GM18868 (cell line): Measurements from ENCODE around the gene CCN5.
"Not testable (repeated sequence)": the region's sequence is repeated elsewhere in the genome, so short reads cannot be mapped to it uniquely, and the experiment has no call there.

Source experiments
- ATAC-seq: cut with Tn5 transposase; IDR thresholded peaks from one replicate; pipeline ENCODE4 v1.9.1; 2021; ENCODE audit warnings: mild to moderate bottlenecking, moderate library complexity; ENCODE audit not compliant: unreplicated experiment

CCN5 gene, protein sequence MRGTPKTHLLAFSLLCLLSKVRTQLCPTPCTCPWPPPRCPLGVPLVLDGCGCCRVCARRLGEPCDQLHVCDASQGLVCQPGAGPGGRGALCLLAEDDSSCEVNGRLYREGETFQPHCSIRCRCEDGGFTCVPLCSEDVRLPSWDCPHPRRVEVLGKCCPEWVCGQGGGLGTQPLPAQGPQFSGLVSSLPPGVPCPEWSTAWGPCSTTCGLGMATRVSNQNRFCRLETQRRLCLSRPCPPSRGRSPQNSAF

DNA sequence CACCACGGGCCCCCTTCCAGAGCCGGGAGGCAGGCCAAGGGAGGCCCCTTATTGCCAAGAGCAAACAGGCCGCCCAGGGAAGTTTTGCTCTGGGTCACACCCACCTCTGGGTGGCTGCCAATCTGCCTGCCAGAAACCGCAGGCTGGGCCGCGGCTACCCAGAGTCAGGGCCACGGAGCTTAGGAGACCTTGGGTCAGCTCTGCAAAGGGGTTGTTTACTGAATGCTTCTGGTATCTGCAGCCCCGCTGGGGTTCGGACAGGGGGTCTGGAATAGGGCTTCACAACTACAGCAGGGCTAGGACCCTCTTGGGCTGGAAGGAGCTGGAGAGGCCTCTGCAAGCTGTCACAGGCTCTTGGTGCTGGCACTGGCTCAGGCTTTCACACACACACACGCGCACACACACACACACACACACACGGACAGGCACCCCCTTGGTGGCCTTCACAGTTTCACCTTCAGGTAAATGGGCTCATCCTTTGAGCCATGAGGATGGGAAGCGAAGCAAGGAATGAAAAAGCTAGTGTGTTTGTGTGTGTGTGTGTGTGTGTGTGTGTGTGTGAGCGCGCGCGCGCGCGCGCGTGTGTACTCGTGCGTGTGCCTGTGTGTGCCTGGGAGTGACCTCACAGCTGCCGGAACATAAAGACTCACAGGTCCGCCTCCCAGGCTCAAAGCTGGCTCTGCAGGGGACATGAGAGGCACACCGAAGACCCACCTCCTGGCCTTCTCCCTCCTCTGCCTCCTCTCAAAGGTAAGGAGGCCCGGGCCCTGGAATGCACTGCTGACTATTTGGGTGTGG, at the start of gene CCN5:
Gene CCN5 (plus strand): TSS at position 669 of the 798 bp plus-strand sequence. CDS start 22 bp downstream, at position 691.
- ATAC-seq, result no peak

DNA sequence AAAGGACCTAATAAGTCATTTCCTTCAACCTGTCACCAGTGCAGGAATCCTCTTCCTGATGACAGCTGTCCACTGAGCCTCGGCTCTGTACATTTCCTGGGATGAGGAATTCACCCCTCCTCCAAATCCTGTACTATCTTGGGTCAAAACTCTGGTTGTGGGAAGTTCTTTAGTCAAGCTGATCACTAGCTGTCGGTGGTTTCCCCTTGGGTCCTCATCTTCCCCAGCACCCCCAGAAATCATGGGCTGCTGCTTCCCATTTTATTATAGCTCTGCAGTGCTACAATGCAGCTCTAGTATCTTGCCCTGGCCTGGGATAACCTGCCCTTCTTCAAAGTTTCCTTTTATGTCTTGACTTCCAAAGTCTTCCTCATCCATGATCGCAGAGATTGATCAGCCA, 49.1 kb upstream of the CCN5 start:
- ATAC-seq, result no peak

DNA sequence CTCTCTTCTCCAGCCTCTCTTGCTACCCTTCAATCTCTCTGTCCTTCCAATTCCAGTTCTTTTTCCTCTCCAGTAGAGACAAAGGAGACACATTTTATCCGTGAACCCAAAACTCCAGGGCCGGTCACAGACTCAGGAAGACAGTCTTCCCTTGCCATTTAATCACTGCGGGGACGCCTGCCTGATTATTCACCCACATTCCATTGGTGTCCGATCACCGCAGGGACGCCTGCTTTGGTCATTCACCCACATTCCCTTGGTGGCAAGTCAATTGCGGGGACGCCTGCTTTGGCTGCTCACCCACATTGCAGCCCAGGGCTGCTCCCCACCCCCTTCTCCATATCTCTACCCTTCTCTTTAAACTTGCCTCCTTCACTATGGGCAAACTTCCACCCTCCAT, 44.3 kb upstream of the CCN5 start:
- ATAC-seq, result not testable (repeated sequence)

DNA sequence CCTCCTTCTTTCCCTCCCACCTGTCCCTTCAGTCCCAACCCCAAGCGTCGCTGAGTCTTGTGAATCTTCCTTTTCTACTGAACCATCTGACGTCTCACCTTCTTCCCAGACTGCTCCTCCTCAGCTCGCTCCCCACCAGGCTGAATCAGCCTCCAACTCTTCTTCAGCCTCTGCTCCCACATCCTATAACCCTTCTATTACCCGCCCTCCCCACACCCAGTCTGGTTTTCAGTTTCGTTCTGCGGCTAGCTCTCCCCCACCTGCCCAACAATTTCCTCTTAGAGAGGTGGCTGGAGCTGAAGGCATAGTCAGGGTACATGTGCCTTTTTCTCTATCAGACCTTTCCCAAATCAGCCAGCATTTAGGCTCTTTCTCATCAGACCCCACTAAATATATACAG, 43.6 kb upstream of the CCN5 start:
- not testable (repeated sequence) for ATAC-seq

DNA sequence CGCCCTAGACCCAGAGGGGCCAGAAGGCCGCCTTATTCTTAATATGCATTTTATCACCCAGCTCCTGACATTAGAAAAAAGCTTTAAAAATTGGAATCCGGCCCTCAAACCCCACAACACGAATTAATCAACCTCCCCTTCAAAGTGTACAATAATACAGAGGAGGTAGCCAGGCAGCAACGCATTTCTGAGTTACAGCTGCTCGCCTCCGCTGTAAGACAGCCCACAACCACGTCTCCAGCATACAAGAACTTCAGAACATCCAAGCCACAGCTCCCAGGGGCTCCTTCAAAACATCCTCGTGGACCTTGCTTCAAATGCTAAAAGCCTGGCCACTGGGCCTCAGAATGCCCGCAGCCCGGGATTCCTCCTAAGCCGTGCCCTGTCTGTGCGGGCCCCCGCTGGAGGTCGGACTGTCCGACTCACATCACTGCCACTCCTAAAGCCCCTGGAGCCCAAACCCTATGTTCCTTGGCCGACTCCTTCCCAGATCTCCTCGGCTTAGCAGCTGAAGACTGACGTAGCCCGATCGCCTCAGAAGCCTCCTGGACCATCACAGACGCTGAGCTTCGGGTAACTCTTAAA, 42.8 kb upstream of the CCN5 start:
- not testable (repeated sequence) for ATAC-seq

DNA sequence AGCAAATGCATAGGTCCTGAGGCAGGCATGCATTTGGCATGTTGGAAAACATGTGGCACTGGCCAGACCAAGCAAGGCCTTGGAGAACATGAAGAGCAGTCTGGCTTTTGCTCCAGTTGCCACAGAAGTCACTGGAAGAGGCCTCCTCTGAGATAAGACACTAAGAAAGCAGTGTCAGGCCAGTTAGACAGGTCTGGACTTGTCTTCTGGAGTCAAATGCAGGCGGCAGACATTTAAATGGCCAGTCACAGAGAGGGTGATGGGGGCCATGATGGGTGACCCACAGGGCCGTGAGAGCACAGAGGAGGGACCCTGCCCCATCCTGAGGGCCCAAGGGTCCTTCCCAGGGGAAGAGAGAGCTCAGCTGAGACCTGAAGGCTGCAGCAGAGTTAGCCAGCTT, 36.9 kb upstream of the CCN5 start:
- no peak for ATAC-seq

DNA sequence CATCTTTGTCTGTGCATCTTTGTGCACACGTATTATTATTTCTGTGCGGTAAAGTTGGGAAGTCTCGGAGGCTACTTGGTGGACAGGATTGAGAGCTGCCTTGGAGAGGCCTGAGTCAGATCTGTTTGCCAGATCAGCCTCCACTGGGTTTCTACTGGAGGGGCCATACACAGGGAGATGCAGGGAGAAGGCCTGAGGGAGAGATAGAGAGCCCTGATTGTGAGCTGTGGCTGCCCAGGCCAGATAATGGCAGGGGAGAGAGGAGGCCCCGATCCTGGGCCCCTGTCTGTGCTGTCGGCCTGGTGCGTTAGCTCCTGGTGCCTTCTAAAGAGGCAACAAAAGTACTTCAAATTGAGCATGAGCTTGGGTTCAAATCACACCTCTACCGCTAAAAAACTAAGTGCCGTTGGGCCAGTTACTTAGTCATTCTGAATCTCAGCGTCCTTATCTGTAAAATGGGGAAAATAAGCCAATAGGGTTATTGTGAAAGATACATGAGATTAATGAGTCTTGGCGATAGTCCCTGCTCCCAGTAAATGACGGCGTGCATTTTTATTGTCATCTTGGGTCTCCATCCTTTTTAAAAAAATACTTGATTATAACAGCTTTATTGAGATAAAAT, 36.1 kb upstream of the CCN5 start:
- ATAC-seq, result no peak

DNA sequence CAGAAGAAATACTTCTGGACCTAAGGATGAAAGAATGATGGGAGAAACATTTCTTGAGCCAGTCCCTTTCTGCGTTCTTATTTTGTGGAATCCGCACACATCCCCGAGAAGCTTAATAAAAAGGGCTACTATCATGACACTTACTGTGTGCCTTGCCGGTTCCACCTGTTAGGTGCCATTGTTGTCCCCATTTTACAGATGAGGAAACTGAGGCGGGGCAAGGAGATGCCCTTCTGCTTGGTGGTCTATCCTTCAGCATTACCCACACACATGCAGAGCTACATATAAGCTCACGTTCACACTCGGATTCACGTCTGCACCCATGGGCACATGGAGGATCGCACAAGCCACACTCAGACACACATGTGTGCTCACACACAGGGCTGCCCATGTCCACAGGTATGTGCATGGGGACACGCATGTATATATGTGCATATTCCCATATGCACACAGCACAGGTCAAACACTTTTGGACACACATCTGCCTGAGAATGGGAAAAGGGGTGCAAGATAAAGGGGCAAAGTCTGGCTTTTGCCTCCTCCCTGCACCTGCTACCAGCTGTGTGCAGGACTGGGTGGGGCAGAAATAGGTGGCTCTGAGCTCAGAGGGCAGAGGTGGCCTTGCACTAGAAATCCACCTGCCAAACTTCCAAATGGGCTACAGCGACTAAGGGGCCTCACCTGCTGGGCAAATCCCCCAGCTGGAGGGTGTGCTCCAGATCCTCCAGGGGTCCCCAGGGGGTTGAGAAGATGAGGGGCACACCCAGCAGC, 33.2 kb upstream of the CCN5 start:
- ATAC-seq, result no peak

DNA sequence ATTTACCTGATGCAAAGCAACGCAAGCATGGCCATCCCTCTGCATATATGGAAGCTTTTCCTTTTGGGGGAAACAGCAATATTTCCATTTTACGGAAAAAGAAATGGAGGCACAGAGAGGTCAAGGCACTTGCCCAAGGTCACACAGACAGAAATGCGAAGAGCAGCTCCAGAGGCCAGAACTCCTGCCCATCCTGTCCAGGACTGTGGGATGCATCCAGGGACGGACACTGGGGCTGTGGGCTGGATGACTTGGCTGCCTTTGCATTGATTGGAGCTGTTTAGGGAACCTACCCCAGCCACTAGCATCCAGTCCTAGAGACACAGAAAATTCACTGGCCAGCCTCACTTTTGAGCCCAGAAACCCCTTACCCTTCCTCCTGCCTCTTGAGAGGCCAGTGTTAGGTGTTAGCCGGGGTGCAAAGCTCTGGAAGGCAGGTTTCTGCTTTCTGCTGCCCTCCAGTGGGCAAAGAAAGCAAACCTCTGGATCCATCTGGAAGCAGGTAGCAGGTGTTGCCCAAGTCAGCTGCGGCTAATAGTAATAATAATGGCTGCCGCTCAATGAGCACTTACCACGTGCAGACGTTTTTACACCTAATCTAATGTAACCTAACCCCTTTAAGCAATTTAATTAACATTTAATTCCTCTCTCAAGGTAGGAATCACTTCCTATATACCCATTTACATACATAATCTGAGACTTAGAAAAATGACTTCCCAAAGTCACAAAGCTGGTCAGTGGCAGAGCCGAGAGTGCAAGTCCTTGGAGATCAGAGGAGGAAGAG, 31.7 kb upstream of the CCN5 start:
- ATAC-seq, result peak; percentile 57

DNA sequence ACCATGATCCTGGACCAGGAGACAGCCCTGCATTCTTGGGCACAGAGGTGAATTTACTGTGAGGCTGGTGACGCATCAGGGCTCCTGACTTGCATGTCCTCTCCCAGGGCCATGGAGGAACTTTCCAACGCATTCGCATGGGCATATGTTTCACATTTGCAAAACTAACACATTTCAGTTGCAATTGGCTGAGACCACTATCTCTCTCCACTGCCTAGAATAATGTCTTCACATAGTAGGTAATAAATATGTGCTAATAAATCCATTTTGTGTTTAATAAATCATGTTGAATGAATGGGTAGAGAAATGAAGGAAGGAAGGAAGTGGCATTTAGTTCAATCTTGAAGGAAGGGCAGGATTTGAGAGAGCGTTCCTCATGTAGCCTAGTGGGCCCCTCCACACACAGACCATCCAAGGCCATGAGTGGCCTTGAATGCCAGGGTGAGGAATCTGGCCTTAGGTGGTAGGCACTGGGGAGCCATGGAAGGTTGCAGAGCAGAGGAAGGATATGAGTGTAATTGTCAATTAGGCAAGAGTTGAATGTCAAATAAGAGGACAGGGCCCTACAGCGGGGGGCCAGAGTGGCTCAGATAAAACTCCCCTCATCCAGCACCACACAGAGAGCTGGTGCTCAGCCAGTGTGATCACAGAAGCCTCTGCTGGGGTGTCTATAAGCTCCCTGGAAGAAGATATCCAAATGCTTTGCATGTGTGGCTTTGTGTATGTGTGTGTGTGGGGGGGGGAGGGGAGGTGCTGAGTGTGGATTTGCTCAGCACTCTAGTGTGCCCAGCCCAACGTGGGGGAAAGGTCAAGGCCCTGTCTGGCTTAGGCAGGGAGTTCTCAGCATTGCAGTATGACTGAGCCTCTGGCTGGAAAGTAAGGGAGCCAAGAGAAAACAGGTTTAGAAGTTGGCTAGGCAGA, 30.9 kb upstream of the CCN5 start:
- ATAC-seq, result no peak

DNA sequence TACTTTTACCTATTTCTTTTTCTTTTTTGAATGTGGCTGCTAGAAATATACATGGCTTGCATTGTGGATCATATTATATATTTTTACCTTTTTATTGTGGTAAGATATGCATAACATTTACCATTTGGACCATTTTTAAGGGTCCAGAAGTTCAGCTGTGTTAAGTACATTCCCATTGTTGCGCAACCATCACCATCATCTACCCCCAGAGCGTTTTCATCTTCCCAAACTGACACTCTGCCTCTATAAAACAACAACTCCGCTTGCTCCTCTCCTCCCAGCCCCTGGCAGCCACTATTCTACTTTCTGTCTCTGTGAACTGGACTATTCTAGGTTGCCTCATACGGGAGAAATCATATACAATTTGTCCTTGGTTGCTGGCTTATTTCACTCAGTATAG, 28.2 kb upstream of the CCN5 start:
- no peak for ATAC-seq

DNA sequence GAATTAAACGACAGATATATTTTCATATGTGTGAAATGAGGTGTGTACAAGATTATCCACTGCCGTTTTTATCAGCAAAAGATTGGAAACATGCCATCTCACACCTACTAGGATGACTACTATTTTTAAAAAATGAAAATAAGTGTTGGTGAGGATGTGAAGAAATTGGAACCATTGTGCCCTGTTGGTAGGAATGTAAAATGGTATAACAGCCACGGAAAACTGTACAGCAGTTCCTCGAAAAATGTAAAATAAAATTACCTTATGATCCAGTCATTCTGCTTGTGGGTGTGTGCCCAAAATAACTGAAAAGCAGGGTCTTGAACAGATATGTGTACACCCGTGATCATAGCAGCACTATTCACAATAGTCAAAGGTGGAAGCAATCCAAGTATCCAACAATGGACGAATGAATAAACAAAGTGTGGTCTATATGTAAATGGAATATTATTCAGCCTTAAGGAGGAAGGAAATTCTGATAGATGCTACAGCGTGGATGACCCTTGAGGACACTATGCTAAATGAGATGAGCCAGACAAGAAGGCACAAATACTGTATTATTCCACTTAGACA, 27.0 kb upstream of the CCN5 start:
- ATAC-seq, result no peak

DNA sequence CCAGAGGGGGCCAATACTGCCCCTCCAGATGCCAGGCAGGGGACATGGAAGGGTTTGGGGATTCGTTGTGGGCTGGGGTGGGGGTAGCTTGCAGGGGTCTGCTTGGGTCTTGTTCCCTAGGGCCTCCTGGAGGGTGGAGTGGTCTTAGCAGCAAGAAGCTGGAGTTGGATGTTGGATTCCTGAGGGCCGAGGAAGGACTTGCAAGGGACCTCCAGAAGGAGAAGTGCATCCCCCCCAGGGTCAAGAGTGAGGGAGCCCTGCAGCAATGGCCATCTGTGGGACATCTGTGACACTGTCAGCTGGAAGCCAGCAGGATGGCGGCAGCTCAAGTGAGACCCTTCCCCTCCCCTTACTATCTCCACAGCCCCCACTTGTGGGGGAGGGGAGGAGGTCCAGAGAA, 25.4 kb upstream of the CCN5 start:
- no peak for ATAC-seq

DNA sequence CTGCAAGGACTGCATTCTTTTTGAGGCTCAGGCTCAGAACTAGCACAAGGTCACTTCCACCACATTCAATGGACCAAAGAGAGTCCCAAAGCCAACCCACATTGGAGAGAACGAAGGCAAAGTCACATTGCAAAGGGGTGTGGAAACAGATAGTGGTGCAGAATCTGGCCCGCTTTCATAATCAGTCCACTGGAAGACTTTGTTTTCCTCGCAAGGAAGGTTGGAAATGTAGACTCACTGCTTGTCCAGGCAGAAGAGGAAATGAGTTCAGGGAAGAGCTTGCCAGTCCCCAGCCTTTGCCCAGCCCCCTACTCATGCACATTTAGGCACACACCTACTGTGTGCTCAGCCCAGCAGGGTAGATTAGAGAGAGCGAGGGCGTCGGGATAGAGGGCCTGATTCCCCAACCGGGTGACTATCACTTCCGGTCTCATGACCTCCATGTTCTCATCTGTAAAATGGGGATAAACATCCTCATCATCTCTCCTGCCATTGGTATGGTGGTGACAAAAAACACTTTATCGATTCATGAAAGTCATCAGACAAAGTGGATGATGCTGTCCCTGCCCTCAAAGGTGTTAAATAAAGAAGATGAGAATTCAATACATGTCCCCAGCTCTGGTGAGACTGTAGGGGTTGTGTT, 24.3 kb upstream of the CCN5 start:
- no peak for ATAC-seq

DNA sequence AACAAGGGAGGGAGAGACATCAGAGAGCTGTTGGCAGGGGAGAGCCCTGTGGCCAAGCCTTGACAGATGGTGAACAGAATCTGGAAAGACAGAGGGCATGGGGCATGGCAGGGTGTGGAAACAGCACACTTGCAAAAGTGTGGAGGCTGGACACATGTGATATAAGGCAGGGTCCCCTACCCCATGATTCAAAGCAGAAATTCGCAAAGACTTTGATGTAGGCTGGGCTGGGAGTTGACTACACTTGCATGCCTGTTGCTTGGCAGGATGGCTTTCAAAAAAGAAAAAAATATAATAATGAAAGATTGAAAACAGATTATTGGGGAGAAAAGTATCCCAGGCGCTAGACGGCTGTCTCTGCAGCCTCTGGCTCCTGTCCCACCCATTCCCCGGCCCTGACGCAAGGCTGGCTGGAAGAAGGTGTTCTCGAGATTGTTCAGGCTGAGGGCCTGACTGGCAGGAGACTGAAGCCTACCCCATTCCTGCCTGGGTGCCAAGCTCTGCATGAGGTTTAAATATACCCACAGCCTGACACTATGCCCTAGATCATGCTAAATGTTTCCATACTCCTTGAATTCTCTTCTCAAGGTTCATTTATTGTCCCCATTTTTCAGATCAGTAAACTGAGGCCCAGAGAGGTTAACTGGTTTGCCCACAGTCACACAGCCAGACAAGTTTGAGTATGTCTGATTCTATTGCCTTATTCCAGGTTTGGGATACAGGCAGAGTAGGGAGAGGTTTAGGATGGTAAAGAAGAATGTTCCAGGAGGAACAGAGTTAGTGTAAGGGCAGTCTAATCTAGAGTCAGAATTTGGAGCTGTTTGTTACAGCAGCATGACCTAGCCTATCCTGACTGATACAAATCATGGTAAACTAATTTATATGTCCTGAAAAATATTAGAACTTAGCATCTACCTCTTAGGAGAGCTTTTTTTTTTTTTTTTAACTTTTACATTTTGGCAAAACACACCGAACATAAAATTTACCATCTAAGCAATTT, 23.4 kb upstream of the CCN5 start:
- ATAC-seq, result no peak

DNA sequence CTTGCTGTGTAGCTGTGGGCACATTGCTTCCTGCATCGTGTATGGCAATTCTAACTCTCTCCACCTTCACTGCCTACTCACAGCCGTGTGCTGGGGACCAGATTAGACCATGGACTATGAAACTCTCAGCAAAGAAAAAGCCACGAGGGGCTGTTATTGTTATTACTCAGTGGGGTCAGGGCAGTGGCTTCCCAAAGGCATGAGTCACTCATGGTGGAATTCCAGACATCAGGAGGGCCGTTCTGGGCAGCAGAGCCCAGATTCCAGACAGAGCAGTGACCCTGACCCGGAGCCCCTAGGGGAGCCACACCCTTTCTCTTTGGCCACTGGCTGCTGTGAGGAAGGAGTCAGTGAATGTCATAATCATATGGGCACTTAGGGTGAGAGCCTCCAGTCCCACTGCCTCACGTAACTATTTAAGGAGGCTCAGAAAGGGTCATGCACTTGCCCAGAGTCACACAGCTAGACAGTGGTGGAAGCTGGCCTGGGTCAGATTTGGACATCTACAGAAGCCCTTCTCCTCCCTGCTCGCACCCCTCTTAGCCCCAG, 22.2 kb upstream of the CCN5 start:
- no peak for ATAC-seq

DNA sequence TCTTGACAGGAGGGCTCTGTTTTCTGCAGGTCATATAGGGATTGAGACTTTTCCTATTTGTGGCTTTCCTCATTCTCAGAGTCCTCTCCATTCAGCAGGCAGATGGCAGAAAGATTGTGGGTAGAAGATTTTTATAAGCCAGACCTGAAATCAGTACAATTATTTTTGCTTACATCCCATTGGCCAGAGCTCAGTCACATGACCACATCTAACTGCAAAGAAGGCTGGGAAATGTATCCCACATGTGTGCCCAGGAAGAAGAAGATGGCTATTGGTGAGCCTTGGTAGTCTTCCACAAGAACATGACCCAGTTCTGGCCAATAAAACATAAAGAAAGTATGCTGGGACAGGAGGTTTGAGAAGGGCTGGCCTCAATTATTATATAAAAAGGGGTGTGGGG, 21.5 kb upstream of the CCN5 start:
- no peak for ATAC-seq
